GM19468 (cell line): Measurements from ENCODE around the gene CYB5R3.

ENCODE experiments used
- ATAC-seq: cut with Tn5 transposase; IDR thresholded peaks from one replicate; pipeline ENCODE4 v1.9.1; 2021; ENCODE audit warnings: mild to moderate bottlenecking, moderate library complexity, moderate number of reproducible peaks; ENCODE audit not compliant: unreplicated experiment; ENCODE audit errors: extremely low read depth

CYB5R3 gene

GRCh38 chr22:42646569-42647525, 2.3 kb downstream of the CYB5R3 start:
- ATAC-seq: no peak

GRCh38 chr22:42645938-42646568, 3.1 kb downstream of the CYB5R3 start:
- no peak for ATAC-seq

GRCh38 chr22:42645341-42645937, 3.8 kb downstream of the CYB5R3 start:
- no peak for ATAC-seq

GRCh38 chr22:42644422-42645340, 4.5 kb downstream of the CYB5R3 start:
- ATAC-seq: no peak

GRCh38 chr22:42643634-42644421, 5.4 kb downstream of the CYB5R3 start:
- no peak for ATAC-seq

- no peak for ATAC-seq
Measured at GRCh38 chr22:42642806-42643633, 6.2 kb downstream of the CYB5R3 start.

- no peak for ATAC-seq
Measured at GRCh38 chr22:42641801-42642413, 7.3 kb downstream of the CYB5R3 start.

GRCh38 chr22:42639541-42640241, 9.5 kb downstream of the CYB5R3 start:
- no peak for ATAC-seq

- ATAC-seq: no peak
Measured at GRCh38 chr22:42637555-42637954, 11.6 kb downstream of the CYB5R3 start.

GRCh38 chr22:42636506-42636905, 12.7 kb downstream of the CYB5R3 start:
- ATAC-seq: no peak

- no peak for ATAC-seq
Measured at GRCh38 chr22:42635531-42635930, 13.7 kb downstream of the CYB5R3 start.

GRCh38 chr22:42633013-42633412, 16.2 kb downstream of the CYB5R3 start:
- no peak for ATAC-seq

GRCh38 chr22:42632096-42632495, 17.1 kb downstream of the CYB5R3 start:
- no peak for ATAC-seq

GRCh38 chr22:42630901-42631602, 18.1 kb downstream of the CYB5R3 start:
- no peak for ATAC-seq

- no peak for ATAC-seq
Measured at GRCh38 chr22:42630211-42630610, 19.0 kb downstream of the CYB5R3 start.

GRCh38 chr22:42627981-42628380, 21.2 kb downstream of the CYB5R3 start:
- ATAC-seq: no peak
